Panc1 (cell line): Measurements from ENCODE around the gene ATXN7L1.

ENCODE experiments used
- POLR2AphosphoS5 ChIP-seq: IDR thresholded peaks from 2 replicates; pipeline ENCODE4 v1.6.1; 2012; ENCODE audit warnings: mild to moderate bottlenecking, low read depth, low read length, moderate library complexity
- REST ChIP-seq, 2 experiments: IDR thresholded peaks; 2 replicates each; pipeline ENCODE4 v1.6.1; 2011 to 2012; ENCODE audit warnings: low read depth in 2 of 2, control low read depth in 1 of 2, low read length in 1 of 2, mild to moderate bottlenecking in 1 of 2, moderate library complexity in 1 of 2; ENCODE audit not compliant: insufficient read depth in 1 of 2
- SIN3A ChIP-seq: IDR thresholded peaks from 2 replicates; pipeline ENCODE4 v1.6.1; 2012; ENCODE audit warnings: low read depth, mild to moderate bottlenecking, low read length, moderate library complexity, borderline replicate concordance; ENCODE audit not compliant: insufficient read depth
- TCF7L2 ChIP-seq: IDR thresholded peaks from 2 replicates; pipeline ENCODE4 v1.6.1; 2011; ENCODE audit warnings: mild to moderate bottlenecking, low read depth, low read length, inconsistent platforms
- TF ChIP-seq, protein P1 (sequence below): fragments of 450-650 bp; IDR thresholded peaks from 2 replicates; pipeline ENCODE4 v1.5.1; 2017; ENCODE audit warnings: mild to moderate bottlenecking

DNA sequence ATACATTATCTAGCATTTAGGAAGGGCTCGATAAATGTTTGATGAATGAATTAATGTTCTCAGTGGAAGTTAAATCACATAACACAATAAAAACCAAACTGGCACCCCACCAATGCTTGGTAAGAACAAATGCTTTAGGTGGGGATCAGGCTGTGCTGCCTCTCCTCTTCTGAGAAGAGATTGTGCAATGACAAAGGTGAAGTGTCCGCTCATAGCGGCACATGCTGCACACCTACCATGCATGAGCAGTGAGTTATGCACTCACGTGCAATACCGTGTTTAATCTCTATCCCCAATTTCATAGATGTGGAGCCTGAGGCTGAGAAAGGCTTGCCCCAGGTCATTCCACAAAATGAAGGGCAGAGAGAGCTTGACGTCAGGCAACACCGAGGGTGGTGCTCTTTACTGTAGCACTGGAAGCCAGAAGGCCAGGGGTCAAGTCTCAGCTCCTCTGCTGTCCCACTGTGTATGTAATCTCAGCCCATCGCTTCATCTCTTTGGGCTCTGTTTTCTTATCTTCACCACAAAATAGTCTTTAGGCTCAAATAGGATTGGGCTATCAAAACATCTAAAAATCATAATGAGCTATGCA is 222.2 kb downstream of the ATXN7L1 start:
- TF ChIP-seq SIN3A (no peak), POLR2AphosphoS5 (no peak), REST (IDR thresholded peaks at IDR 0.05; ENCODE audit: insufficient read depth in 1 of 2, low read depth in 2 of 2, low read length in 1 of 2) (no peak), TCF7L2 (no peak)
- TF ChIP-seq, protein P1, sequence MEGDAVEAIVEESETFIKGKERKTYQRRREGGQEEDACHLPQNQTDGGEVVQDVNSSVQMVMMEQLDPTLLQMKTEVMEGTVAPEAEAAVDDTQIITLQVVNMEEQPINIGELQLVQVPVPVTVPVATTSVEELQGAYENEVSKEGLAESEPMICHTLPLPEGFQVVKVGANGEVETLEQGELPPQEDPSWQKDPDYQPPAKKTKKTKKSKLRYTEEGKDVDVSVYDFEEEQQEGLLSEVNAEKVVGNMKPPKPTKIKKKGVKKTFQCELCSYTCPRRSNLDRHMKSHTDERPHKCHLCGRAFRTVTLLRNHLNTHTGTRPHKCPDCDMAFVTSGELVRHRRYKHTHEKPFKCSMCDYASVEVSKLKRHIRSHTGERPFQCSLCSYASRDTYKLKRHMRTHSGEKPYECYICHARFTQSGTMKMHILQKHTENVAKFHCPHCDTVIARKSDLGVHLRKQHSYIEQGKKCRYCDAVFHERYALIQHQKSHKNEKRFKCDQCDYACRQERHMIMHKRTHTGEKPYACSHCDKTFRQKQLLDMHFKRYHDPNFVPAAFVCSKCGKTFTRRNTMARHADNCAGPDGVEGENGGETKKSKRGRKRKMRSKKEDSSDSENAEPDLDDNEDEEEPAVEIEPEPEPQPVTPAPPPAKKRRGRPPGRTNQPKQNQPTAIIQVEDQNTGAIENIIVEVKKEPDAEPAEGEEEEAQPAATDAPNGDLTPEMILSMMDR: no peak
